GM10847 (cell line): ENCODE results near the gene FANCI.

Source experiments
- POLR2A ChIP-seq: IDR thresholded peaks from 2 replicates; pipeline ENCODE4 v1.6.1; 2011; ENCODE audit not compliant: insufficient read length; ENCODE audit errors: extremely low read depth

Gene FANCI

DNA sequence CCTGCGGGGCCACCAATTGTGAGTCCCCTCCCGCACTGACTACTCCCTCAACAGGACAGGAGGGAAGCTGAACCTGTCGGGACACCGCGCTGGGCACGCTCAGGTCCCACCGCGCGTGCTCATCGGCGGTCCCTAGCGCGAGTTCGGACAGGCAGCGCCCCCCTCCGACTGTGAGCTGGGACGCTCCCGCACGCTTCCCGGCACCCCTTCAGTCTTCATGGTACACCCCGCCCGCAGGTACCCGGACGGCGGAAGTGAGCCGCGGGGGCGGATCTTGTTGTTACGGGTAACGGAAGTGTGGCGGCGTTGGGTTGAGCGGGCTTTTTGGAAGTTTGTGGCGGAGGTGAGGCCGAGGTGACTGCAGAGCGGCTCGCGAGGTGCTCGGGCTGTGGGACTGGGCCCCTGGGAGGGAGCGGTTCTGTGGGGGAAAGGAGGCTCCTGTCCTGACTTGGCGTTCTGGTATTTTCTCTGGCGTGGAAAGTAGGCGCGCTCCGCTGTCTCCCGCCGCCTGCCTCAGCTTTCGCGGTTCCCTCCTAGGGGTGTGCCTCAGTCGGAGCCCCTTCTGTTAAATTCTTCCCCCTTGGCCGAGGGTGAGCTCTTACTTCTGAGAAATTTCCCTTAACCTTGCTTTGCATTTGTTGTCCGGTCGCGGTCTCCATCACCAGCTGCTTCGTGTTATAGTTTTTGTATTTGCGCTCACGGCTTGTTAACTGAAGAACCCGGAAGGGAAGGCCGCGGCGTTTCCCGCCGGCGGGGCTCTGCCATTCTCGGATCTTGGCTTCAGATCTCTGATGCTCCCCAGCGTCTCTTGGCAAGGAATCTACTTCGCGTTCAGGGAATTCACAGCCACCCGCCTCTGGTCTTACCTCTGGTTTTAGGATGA, at the start of gene FANCI:
Gene FANCI (plus strand): TSS at position 289 of the 883 bp plus-strand sequence. CDS start 3,669 bp downstream, outside the sequence.
- peak; percentile 48 for TF ChIP-seq POLR2A

DNA sequence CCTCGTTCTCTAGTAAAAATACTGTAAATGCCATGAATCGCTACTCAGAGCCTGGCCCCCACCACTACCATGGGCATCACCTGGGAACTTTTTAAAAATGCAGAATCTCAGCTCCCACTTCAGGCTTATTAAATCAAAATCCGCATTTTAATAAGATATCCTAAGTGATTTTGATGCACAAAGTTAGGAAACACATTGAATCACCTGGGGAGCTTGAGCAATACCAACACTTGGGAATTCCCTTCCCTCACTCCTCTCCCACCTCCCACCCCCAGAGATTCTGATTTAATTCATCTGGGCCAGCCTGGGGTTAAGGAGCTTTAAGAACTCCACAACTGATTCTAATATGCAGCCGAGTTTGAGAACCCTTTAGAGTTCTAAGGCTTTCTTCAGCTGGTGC, 49.2 kb upstream of the FANCI start:
- no peak for TF ChIP-seq POLR2A

DNA sequence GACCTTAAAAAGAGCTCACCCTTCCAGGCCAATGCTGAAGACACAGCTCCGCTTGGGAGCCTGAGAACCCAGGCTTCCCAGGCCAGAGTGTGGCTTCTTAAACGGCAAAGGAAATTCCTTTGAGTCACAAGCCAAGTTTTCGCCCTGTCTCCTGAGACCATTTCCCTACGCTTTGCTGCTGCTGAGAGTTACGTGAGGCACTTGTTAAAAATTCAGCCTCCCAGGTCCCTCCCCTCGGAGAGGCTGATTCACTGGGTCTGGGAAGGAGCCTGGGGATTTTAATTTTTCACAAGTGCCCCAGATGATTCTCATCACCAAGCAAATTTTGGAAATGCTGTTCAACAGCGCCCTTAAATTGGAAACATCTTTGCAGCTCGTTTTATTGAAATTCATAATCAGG, 47.9 kb upstream of the FANCI start:
- TF ChIP-seq POLR2A, result no peak

DNA sequence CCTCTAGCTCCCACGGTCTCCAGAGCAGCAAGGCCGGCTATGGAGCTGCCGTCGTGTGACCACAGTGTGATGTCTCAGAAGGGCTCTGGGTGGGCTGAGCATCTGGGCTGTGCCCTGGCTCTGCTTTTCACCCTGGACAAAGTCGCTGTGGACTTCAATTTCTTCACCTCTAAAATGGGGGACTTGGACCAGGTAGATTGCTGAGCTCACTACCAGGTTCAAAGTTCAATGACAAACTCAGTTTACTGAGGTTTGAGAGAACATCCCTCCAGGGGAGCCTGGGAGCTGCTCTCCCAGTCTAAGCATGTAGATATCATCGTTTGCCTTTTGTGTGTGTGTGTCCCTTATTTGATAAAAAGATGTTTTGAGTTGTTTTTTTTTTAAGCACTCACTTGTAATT, 47.5 kb upstream of the FANCI start:
- no peak for TF ChIP-seq POLR2A

DNA sequence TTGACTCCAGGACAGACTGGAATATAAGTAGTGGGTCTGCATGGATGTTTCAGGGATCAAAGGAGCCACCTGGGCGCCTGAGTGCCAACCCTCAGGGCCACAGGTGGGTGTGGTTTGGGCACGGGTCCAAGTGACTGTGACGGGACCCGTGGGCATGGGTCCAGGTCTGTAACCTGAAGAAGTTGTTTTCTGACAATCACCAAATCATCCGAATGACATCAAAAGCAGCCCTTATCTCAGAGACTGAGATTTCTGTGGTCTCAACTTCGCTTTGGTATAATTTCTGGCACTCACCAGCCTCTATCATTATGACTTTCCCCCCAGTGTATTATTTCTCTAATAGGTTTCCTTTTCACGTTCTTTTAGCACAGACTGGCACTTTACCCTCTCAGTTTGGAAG, 46.8 kb upstream of the FANCI start:
- no peak for TF ChIP-seq POLR2A

DNA sequence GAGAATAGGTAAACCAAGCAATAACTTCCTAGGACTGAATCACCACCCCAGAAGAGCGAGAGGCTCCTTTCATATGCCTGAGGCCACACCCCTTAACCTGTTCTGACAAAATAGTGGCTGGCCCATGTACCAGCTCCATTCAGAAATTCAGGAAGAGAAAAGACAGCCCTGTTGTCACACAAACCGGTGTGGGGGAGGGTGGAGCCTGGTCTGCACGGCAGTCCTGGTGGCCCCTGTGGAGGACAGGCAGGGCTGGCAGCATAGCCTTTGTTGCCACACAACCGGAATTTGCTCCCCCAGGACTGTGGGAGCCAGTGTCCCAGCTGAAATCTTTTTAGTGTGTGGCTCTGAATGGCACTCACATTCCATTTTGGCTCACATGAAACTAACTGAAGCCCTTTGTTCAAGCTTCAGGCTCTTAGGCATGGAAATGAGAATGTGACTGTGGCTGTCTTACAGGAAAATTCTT, 46.2 kb upstream of the FANCI start:
- TF ChIP-seq POLR2A, result no peak

DNA sequence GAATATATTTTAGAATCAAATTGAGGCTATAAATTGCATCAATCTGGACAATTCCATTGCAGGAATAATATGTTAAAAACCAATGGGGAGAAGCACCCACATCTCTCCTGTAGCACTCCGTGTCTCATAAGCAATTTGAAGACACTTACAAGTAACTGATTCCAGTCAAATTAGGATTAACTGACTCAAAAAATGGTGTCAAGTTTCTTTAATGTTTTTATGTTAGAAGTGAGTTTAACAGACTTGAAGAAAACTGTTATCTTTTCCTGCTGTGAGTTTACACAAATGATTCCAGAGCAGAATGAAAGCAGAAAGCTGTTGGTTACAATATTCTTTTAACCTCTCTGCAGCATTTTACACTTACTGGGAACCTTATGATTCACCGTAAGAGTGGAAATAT, 45.6 kb upstream of the FANCI start:
- no peak for TF ChIP-seq POLR2A

GRCh38 chr15:89198934-89199333, 44.8 kb upstream of the FANCI start:
- TF ChIP-seq POLR2A, result no peak

DNA sequence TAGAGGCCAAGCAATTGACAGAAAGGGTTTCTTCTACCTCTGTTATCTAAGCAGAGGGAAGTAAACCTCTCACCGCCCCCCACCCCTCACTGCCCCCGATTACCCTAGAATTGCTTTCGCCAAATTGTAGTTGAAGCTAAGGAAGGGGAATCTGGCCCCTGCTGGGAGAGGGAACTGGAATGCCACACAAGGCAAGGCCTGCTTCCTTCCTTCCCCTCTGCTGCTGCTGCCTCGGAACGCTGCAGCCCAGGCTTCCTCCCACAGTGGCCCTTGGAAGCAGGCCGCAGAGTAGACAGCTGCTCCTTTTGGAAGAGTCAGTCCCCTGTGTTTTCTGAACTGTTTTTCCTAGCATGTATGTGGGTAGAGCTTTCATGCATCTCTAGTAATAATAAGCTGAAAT, 44.0 kb upstream of the FANCI start:
- no peak for TF ChIP-seq POLR2A

DNA sequence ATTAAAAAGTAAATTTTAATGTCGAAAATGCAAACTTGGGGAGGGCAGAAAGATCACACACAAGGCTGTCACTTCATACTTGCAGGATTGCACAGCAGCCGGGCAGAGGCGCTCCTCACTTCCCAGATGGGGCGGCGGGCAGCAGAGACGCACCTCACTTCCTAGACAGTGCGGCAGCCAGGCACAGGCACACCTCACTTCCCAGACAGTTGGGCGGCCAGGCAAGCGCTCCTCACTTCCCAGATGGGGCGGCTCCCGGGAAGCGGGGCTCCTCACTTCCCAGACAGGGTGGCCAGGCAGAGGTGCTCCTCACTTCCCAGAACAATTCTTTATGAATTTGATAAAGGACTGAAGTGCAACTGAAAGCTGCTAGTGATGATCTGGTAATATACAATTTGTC, 43.6 kb upstream of the FANCI start:
- TF ChIP-seq POLR2A, result no peak

DNA sequence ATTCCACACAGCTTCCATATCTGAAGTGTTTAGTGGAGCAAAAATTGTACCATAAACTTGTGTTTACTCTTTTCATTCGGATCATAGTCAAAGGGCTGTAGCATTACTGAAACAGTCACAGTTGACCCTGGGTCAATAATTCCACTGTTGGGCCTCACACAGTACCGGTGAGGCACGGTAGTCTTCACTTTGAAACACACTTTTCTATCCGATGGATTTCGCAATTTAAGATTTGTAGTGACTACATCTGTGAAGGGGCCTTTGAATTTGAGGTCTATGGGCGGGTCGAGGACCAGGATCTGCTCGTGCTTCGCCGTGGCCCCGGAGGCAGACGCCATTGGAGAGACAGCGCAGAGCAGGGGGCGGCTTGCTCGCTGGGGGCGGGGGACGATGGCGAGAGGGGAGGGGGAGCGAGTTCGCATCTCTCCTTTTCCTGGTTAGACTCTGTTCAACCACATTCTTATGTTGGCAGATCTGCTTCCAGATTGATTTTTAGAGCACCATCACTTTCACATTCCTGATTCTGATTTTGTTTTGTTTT, 42.2 kb upstream of the FANCI start:
- no peak for TF ChIP-seq POLR2A

DNA sequence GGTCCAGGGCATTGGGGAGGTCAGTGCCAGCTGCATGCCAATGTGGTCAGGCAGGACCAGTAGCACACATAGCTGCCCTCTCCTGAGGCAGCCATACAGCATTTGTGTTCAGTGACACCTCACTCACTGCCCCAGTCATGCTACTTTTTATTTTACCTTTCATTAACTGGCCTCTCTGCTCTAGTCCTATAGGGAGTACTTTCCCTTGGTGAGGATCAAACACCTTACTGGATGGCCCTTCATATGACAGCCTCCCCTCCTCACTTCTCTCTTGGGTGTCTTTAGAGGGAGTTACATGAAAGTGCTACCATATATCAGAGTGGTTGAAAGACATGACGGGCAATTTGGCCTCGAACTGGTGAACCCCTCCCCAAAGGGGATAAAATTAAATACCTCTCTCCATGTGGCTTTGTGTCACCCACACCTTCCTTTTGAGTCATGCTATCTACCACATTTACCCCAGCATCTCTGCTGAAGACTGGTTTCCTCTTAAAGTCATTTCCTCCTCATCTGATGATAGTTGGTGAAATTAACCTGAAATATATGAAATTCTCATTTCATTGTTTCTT, 40.0 kb upstream of the FANCI start:
- TF ChIP-seq POLR2A, result no peak

DNA sequence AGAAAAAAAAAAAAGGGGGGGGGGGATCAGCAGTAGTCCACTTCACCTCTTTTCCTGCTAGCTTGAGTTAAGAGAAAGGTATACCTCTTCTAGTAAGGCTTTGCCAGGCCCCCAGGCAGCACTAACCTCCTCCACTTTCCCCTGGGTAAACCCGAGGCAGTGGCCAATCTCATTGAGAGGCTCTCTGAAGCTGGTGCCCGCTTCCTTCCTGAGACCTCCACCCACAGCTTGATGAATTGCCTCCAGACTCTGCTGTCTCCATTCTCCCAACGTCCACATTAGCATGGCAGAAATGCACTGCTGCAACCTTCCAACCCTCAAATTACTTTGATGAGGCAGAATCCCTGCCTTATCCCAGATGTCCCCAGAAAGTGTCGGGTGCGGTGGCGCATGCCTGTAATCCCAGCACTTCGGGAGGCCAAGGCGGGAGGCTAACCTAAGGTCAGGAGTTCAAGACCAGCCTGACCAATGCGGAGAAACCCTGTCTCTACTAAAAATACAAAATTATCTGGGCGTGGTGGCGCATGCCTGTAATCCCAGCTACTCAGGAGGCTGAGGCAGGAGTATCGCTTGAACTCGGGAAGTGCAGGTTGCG, 37.7 kb upstream of the FANCI start:
- no peak for TF ChIP-seq POLR2A

GRCh38 chr15:89206908-89207331, 36.9 kb upstream of the FANCI start:
- no peak for TF ChIP-seq POLR2A

DNA sequence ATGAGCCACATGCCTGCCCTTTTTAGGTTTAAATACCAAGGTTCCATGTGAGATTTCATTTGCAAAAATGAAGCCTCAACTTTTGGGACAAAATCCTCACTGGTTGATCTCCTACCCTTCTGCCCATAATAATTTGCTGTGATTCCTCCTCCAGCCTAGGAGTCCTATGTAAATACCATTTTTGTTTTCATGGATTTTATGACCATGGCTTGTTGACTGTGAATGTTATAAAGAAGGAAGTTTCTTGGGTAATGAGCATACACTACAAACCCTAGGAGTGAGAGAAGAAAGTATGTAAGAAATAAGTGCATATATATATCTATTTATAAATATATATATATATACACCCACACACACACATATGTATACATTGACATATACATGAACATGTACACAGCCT, 35.5 kb upstream of the FANCI start:
- no peak for TF ChIP-seq POLR2A

DNA sequence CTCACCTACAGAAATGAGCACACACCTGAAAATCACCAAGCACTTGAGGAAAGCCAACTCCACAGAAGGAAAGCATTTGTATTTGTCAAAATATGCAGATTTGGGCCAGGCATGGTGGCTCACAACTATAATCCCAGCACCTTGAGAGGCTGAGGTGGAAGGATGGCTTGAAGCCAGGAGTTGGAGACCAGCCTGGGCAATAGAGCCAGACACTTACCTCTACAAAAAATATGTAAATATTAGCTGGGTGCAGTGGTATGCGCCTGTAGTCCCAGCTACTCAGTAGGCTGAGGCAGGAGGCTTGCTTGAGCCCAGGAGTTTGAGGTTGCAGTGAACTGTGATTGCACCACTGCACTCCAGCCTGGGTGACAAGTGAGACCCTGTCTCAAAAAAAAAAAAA, 34.7 kb upstream of the FANCI start:
- no peak for TF ChIP-seq POLR2A
